Adipose tissue (tissue), 3 donors: ENCODE measurements around the gene ZNF554. TPM values are rescaled to one million over a fixed set of nuclear protein-coding genes. Genes with fewer than 3 reads are reported as not detected.

ENCODE experiments used
- H3K27ac ChIP-seq: one replicate; pipeline ENCODE4 v1.5.1; 2013; ENCODE audit warnings: low read depth, low read length
- WGBS, 3 donors: extraction: QIAGEN DNeasy Blood & Tissue Kit; methylation state at CpG; one replicate each; pipeline ENCODE4 v1.1.7; 2013; 5-methylcytosine and 5-hydroxymethylcytosine counted together
- polyA plus RNA-seq, 3 donors: library from polyadenylated mRNA; stranded (reverse); fragments of 200-250 nt; gene quantifications; one replicate each; pipeline ENCODE4 v1.2.3, GENCODE V29; 2013
- donor health status: healthy with polysubstance abuse.
- donor health status: Bipolar disorder and iron deficiency.
- donor health status: healthy.

The ZNF554 gene
- polyA plus RNA-seq, 3 donors, result 1.2 to 2.9 (median 1.7) TPM

GRCh38 chr19:2804156-2805004 is 15.3 kb upstream of the ZNF554 start:
- no peak overlapping the region for H3K27ac ChIP-seq
- WGBS, 3 donors, result 79 to 87% (median 87%) methylated on average over 27 of the region's 27 CpGs

GRCh38 chr19:2805261-2805900 is 14.3 kb upstream of the ZNF554 start:
- WGBS, 3 donors, result 97 to 99% (median 97%) methylated on average over 22 to 26 of the region's 28 CpGs
- H3K27ac ChIP-seq, result no peak overlapping the region

- no peak overlapping the region for H3K27ac ChIP-seq
- 94 to 97% (median 96%) methylated on average over 23 of the region's 23 CpGs for WGBS, 3 donors
Measured at GRCh38 chr19:2805991-2806649, 13.5 kb upstream of the ZNF554 start.

GRCh38 chr19:2806736-2807378 is 12.8 kb upstream of the ZNF554 start:
- H3K27ac ChIP-seq, result no peak overlapping the region
- WGBS, 3 donors, result 94 to 98% (median 96%) methylated on average over 28 to 34 of the region's 34 CpGs

GRCh38 chr19:2807379-2808128 is 12.1 kb upstream of the ZNF554 start:
- H3K27ac ChIP-seq, result no peak overlapping the region
- 96 to 97% (median 97%) methylated on average over 54 to 56 of the region's 56 CpGs for WGBS, 3 donors

- H3K27ac ChIP-seq, result no peak overlapping the region
- 94 to 96% (median 94%) methylated on average over 27 to 41 of the region's 41 CpGs for WGBS, 3 donors
Measured at GRCh38 chr19:2808129-2808941, 11.3 kb upstream of the ZNF554 start.

GRCh38 chr19:2809387-2810140 is 10.1 kb upstream of the ZNF554 start:
- 88 to 92% (median 91%) methylated on average over 37 of the region's 37 CpGs for WGBS, 3 donors
- no peak overlapping the region for H3K27ac ChIP-seq

GRCh38 chr19:2810141-2811091 is 9.3 kb upstream of the ZNF554 start:
- 94 to 97% (median 95%) methylated on average over 48 to 58 of the region's 58 CpGs for WGBS, 3 donors
- H3K27ac ChIP-seq, result no peak overlapping the region

- WGBS, 3 donors, result 91 to 97% (median 95%) methylated on average over 20 of the region's 20 CpGs
Measured at GRCh38 chr19:2811221-2811722, 8.4 kb upstream of the ZNF554 start.

GRCh38 chr19:2811735-2812413 is 7.8 kb upstream of the ZNF554 start:
- WGBS, 3 donors, result 93 to 94% (median 94%) methylated on average over 21 to 34 of the region's 34 CpGs
- no peak overlapping the region for H3K27ac ChIP-seq

More at GRCh38 chr19:2811221-2811722, 8.4 kb upstream of the ZNF554 start:
- no peak overlapping the region for H3K27ac ChIP-seq

- WGBS, 3 donors, result 93 to 94% (median 93%) methylated on average over 35 to 37 of the region's 37 CpGs
- no peak overlapping the region for H3K27ac ChIP-seq
Measured at GRCh38 chr19:2812414-2813234, 7.0 kb upstream of the ZNF554 start.

- no peak overlapping the region for H3K27ac ChIP-seq
- 82 to 90% (median 90%) methylated on average over 34 to 35 of the region's 35 CpGs for WGBS, 3 donors
Measured at GRCh38 chr19:2813235-2814160, 6.2 kb upstream of the ZNF554 start.

GRCh38 chr19:2814426-2814825 is 5.2 kb upstream of the ZNF554 start:
- no peak overlapping the region for H3K27ac ChIP-seq
- WGBS, 3 donors, result 95 to 96% (median 95%) methylated on average over 11 of the region's 11 CpGs
